GM19324 (cell line): Measurements from ENCODE around the gene IDI2.
"Not testable (repeated sequence)": the region's sequence is repeated elsewhere in the genome, so short reads cannot be mapped to it uniquely, and the experiment has no call there.

Experiments used
- ATAC-seq: cut with Tn5 transposase; IDR thresholded peaks from one replicate; pipeline ENCODE4 v1.9.1; 2021; ENCODE audit warnings: mild to moderate bottlenecking, moderate library complexity; ENCODE audit not compliant: unreplicated experiment, low FRiP score

IDI2 gene

DNA sequence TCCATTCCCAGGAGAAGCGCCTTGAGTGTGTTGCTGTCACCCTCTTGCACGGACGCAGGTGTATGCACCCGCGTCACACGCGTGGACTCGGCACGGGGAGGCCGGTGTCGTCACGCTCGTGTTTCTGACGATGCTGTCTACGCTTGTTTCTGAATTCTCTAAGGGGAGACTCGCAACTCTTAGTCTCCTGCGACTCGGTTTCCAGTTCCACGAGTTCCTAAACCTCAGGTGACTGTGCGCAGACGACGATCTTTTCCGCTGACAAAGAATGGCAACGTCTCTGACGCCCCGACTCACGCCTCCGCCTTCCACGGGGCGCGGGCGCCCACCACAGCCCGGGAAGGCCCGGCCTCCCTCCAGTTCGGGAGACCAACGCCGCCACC is 22.7 kb upstream of the IDI2 start:
- no peak for ATAC-seq

DNA sequence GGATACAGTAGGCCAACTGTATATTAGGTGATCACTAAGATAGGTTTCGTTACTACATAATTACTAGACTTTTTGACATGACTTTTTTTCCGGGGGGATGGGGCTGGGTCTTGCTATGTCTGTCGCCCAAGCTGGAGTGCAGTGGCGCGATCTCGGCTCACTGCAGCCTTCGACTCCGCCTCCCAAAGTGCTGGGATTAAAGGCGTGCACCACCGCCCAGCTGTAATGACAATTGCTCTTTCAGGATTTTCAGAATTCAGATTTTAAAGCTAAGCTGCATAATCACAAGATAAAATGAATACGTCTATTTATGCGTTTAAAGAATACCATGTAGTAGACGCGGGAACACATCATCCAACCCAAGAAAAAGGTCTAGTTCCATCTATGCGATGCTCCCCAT is 22.3 kb upstream of the IDI2 start:
- no peak for ATAC-seq

DNA sequence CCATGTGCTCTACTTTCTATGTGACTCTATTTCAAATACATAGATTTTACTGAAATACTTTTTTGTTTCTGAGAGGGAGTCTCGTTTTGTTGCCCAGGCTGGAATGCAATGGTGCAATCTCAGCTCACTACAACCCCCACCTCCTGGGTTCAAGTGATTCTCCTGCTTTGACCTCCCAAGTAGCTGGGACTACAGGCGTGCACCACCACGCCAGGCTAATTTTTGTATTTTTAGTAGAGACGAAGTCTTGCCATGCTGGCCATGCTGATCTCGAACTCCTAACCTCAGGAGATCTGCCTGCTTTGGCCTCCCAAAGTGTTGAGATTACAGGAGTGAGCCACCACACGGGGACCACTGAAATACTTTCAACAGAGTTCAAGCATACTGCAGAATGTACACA is 19.8 kb upstream of the IDI2 start:
- ATAC-seq: no peak

DNA sequence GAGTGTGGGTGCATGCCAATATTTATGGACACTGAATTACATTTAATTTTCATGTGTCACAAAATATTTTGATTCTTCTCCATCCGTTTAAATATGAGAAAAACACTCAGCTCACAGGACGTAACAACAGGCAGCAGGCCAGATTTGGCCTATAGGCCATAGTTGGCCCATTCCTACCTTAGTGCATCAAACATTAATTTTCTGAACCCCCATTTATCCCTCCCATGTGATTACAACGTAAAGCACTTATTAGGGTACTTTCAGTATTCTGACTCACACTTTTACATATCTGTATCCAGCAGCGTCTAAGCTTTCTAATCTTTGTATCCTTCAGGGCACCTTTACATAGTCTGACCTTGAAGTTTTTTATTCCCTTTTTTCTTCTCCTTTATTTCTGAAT is 19.3 kb upstream of the IDI2 start:
- no peak for ATAC-seq

DNA sequence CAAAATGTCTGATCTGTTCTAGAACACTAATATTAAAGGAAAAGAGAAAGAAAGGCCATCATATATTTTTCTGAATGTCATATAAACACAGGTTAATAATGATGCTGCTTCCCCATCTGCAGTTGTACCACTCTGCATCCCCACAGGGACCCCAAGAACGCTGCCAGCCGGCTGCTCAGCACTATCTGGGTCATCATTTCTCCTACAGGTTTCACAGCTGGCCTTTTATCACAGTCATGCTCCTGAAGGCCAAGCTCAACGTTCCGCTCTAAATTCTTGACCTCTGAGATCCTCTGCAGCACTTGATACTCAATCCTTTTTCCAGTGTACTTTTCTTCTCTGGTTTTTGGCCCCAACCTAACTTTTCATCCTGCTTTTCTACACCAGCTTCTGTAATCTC is 18.5 kb upstream of the IDI2 start:
- no peak for ATAC-seq

DNA sequence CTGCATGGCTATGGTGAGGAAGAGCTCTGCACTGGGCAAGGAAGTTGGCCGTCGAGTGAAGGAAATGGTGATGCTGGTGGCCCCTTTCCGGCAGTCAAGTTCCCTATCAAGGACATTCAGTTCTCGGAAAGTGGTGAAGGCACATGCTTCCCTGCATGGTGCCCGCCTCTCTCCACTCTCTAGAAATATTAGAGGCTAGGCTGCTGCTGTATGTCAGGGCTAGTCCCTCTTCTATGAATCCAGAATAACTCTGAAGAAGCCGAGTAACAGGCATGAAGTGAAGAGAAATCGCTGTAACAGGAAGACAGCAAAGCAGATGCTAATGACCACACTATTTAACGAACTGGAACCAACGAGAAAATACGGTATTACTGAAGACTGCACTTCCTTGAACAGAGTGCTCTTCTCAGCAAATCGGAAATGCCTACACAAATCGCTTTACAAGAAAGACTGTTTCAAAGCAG is 17.9 kb upstream of the IDI2 start:
- ATAC-seq: peak; percentile 39

DNA sequence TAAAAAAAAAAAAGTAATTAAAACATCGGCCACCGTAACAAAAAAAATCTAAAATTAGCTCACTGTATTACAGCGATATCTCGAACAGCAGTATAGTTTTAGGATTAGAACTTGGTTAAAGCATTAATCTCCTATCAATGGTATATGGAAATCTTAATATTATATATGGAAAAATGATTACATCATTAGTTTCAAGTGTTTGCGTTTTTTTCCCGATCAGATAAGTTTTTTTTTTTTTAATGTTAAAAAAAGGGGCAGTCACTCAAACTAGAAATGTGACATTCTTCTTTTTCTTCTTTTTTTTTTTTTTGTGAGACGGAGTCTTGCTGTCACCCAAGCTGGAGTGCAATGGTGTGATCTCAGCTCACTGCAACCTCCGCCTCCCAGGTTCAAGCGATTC is 15.9 kb upstream of the IDI2 start:
- ATAC-seq: no peak

DNA sequence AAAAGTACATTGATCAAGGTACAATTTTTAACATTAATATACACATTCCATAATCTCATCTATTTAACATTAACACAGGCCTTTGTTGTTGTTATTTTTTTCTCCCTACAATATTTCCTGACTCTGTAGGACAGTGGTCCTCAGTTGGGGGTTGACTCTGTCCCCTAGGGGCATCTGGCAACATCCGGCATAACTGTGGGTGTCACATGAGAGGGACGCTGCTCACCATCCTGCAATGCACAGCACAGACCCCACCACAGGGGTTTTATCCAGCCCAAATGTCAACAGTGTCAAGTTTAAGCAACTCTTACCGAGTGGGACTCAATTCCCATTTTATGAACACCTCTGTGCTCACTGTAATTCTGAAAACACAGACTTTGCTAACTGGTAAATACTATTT is 14.5 kb upstream of the IDI2 start:
- no peak for ATAC-seq

DNA sequence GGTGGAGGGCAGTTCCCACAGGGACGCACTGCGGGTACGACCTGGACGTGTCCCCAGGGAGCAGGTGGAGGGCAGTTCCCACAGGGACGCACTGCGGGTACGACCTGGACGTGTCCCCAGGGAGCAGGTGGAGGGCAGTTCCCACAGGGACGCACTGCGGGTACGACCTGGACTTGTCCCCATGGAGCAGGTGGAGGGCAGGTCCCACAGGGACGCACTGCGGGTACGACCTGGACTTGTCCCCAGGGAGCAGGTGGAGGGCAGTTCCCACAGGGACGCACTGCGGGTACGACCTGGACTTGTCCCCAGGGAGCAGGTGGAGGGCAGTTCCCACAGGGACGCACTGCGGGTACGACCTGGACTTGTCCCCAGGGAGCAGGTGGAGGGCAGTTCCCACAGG is 13.1 kb upstream of the IDI2 start:
- ATAC-seq: not testable (repeated sequence)

DNA sequence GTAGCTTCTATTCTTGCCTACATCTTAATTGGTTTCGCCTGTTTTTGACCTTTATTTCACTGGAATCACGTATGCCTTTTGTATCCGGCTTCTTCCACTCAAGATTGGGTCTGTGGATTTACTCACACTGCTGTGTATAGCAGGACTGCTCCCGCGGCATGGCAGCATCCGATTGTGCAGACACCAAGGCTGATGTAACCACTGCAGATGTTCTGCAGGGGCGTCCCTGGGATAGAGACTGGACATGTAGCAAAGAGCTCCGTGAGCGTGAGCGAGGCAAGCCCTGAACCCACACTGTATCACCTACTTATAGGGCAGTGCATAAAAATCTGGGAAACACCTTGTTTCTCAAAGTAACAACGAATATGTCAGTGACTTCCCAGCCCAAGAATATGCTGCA is 11.4 kb upstream of the IDI2 start:
- no peak for ATAC-seq

DNA sequence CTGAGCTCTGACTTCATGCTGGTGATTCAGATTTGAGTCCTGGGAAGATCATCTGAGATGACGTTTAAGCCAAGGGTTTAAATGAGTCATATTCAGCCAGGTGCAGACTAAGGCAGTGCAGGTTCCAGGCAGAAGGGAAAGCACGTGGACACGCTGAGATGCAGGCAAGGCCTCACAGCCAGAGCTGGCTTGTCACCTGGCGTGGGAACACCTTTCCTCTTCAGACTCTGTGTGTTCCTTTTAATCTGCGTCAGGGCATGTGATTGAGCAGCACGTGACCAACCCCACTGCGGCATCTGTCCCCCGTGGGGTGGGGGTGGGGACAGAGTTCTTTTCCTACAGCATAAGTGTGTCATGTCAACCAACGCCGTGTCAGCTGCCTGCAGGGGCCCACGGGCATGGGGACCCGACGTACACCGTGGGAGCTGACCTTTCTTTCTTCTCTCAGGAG is 10.7 kb upstream of the IDI2 start:
- ATAC-seq: no peak

DNA sequence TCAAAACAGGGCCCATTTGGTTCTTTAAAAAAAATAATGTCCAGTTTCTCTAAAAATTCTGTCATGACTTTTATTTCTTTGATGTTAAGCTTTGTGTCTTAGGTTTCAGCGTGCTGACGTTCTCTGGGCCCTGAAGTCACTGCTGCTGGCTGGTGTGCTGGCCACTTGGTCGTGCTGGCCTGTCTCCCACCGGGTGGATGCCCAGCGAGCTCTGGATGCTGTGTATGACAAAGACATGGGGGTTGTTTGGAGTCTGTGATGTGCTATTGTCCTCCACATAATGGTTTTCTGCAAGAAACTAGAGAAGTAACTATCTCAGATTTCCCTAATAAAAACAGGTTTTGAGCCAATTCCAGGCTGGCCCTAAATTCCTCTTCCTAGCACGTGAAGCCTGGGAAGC is 9.5 kb upstream of the IDI2 start:
- ATAC-seq: no peak

DNA sequence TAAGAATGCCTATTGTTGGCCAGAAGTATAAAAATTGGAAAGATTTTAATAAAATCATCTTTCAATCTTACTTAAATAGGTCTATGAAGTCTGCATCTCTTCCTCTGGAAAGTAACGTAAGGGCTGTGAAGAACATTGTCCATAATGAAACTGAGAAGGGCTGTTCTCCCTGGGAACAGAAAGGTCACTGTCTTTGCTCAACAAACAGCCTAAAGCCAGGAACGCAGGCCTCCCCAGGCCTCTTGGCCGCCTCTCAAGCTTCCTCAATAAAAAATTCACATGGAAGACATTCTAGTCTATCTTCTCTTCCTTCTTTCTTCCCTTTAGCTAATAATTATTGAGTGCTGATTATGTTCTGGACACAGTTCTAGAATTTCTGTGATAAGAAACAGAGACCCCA is 9.1 kb upstream of the IDI2 start:
- no peak for ATAC-seq

DNA sequence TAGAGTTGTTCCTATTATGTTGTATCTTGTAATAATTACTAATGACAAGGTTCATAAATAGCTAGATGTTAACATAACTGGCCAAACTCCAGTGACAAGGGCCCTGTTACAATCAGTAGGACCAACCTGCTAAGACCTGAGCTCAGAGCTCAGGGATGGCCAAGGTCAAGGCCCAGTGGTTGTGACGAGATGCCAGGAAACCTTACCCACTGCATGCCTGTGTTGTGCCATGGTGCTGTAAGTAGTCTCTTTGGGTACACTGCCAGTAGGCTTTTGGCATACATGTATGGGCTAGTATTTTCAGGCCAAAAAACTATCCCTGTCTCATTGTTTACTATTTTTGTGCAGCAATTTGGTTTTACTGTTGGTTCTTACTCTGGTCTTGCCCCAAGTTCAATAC is 7.9 kb upstream of the IDI2 start:
- ATAC-seq: no peak

DNA sequence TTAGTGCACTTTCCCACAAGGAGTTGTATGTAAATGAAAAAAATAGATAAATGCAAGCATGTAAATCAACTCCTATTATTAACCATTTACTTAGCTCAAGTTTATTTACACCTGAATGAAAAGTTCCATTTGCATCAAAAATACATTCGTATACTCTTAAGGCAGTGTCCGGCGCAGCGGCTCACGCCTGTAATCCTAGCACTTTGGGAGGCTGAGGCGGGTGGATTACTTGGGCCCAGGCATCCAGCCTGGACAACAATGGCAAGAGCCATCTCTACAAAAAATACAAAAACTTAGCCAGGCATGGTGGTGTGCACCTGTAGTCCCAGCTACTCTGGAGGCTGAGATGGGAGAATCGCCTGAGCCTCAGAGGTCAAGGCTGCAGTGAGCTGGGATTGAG is 4.2 kb upstream of the IDI2 start:
- no peak for ATAC-seq

DNA sequence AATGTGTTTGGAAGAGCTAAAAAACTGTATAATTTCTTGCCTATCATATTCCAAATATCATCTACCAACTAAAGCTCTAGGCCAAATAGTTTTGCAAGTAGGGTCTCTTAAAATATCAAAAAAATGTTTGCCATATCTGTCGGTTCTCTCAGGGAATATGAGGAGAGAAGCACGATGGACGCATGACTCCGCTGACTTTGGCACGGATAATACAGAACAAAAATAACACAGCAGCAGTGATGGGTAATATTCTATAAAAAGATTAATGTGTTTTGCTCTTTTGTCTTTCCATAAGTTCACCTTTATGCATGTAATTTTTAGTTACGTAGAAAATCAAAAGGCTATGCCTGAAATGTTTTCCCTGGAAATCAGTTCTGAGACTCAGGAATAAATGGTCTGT is 919 bp upstream of the IDI2 start:
- ATAC-seq: no peak

DNA sequence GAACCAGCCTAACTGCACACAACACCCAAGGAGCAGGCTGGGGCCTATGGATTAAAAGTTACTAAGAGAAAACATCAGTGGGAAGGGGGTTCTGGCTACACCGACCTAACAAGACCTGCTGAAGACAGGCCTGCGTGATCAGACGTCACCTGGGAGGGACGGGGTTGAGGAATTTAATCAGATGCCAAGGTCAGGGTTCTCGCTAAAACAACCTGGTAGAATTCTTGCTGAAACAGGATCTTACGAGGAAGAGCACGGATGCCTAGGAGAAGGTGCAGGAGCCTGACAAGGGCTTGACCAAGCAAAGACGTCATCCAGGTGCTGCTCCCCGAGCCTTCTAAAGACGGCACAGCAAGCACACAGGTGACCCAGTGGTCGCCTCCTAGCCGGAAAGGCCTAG is 1.6 kb downstream of the IDI2 start:
- ATAC-seq: no peak

DNA sequence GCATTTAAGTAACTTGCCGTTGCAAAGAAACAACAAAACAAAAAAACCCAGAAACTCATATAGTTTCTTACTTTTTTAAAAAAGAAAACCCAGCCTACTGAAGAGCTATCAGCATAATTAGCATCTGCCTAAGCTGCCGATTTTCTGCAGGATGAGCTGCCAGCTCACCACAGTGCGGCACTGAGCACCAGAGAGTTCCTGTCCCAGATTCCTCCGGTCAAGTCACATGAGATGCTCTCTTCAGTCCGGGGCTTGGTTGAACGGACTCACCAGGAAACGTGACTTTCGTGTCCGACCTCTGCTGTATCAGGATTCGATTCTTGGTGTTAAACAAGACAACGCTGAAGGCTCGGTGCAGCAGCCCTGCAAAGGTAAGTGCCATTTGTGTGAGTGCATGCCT is 3.2 kb downstream of the IDI2 start:
- ATAC-seq: no peak

DNA sequence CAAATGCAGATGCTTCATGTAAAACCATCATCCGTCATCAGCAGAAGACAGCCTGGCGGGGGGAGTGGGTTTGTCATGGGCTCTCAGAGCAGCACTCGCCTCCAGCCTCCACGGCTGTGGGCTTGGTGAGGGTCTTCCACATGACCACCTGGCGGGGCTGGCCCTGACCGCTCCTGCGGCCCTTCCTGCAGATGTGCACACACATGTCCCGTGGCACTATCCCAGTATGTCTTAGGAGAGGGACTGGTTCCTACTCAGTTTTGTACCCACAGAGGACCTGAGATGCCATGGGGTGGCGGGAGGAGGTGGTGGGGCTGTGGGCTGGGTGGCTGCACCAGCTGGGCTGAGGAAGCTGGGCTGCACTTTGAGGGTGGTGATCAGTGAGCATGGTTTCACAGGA is 4.7 kb downstream of the IDI2 start:
- no peak for ATAC-seq

DNA sequence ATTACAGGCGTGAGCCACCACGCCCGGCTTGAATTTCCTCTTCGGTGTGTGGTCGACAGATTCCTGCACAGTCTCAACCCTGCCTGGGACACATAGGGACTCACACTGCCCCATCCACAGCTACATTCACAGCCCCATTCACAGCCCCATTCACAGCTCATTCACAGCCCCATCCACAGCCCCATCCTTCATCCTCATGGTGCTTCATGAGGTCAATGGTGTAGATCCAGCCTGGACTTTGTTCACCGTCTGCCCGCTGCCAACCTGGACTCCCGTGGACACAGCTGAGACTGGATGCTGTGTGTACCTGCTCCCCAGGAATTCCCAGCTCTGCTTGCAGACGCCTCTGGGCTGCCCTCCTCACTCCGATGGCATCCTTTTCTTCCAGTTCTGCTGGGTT is 5.2 kb downstream of the IDI2 start:
- ATAC-seq: no peak

DNA sequence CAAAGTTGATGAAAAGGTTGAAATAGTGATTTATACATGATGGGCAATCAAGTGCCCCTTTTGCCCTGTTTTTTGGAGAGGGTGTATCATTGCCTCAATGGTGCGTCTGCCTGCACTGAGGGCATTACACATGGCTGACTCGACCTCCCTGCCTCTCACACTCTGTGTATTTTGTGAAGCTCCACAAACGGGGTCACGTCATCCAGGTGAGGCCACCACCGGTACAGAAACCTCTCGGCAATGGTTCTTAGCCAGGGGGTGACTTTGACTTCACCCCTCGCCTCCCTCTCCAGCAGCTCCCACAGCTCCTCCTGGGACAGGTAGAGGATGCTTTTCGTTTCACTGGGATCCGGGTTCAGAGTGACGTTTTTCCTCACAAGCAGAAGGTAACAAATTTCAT is 6.3 kb downstream of the IDI2 start:
- no peak for ATAC-seq

DNA sequence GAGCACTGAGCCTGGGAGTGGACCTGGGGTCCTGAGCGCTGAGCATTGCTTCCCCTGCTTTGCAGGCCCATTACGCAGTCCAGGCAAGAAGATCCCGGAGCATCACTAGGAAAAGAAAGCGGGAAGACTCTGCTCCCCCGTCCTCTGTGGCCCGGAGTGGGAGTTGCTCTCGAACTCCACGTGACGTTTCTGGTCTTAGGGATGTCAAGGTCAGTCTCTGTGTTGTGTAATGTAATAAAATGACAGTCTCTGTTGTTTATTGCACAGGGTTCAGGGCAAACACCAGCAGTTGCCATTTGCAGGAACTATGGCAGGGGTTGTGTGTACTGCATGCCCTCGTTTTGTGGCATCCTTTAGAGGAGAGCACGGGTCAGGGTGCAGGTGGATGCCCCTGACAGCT is 10.0 kb downstream of the IDI2 start:
- no peak for ATAC-seq

DNA sequence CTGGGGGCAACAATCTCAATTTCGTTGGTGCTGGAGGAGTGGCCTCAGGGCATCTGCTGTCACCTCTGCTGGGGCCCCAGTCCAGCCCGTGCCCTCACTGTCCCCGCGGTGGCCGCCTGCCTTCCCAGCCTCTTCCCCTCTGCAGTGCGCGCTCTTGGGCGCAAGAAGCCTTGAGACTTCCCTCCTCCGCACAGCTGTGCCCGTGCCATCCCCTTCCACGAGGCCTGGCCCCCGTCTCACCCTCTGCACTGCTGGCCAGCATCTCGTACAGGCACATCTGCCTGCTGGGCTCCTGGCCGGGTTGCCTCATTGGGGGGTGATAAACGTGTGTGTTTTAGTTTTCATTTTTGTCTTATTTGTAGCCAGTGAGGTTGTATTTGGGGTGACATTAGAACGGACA is 14.0 kb downstream of the IDI2 start:
- no peak for ATAC-seq

DNA sequence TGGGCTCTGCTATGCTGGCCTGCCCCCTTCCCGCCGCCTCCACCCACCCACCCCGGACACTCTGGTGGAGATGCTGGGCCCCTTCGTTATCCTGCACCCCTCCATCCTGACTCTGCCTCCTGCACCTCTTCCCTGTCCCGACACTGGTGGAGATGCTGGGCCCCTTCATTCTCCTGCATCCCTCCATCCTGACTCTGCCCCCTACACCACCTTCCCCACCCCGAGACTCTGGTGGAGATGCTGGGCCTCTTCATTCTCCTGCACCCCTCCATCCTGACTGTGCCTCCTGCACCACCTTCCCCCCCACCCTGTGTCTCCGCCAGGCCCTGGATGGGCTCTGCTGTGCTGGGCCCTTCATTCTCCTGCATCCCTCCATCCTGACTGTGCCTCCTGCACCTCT is 15.0 kb downstream of the IDI2 start:
- ATAC-seq: no peak
